ENCODE measurements around the gene RAP1B. TPM values are rescaled to one million over a fixed set of nuclear protein-coding genes. Genes with fewer than 3 reads are reported as not detected.
A peak's percentile ranks its signal among the peaks of the same experiment; 100 is the strongest.

Gene RAP1B
- total and polyA plus RNA-seq, 9 of the 15 experiments (the other 6 are each of a cell fraction or from before 2014, with no cell fraction given), result 107 to 309 (median 170) TPM

DNA sequence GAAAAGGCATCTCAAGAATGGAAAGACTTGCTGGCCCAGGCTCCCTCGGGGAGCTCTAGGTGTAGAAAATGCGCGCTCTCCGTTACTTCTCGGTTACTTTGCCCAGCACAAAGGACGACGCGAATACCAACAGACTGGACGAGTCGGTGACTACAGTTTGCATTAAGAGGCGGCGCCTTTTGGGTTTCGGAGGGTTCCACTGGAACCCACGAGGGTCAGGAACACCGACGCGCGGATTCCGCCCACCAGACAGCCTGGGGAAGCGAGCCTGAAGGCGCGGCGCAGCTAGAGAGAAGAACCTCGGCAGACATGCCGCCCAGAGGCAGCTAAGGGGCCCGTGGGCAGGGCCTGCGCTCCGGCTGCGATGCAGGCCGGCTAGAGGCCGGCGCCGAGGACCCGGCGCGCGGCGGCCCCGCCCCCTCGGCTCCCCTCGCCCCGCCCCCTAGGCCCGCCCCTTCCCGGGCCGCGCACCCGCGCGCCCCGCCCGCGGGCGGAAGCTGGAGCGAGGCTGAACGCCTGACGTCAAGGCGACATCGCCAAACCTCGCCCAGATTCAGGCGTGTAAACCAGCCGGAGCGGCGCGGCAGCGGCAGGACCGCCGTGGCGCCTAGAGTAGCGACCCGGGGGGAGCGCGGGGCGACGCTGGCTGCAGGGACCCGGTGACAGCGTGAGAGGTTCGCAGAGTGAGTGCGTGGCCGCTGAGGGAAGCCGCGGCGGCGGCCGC, at the start of gene RAP1B (continued):
- TF ChIP-seq YY1 (IDR thresholded peaks at IDR 0.05; ENCODE audit: borderline replicate concordance in 1 of 3, control insufficient read depth in 1 of 3, extremely low read depth in 1 of 3, insufficient read depth in 3 of 3, insufficient read length in 1 of 3, insufficient replicate concordance in 2 of 3, low read depth in 1 of 3, low read length in 2 of 3) (peak in 2 of 3 experiments; percentile 73 to 78), KHSRP (IDR thresholded peaks at IDR 0.05) (no peak), C11orf30 (IDR thresholded peaks at IDR 0.05; ENCODE audit: low read depth) (no peak), PPARD (CRISPR knock-in tag; IDR thresholded peaks at IDR 0.05) (no peak), HIVEP1 (CRISPR knock-in tag; IDR thresholded peaks at IDR 0.05) (no peak), HNRNPH1 (optimal IDR thresholded peaks at IDR 0.05; ENCODE audit: low read depth, low read length) (no peak), ZNF431 (CRISPR knock-in tag; IDR thresholded peaks at IDR 0.05) (no peak), ZBED1 (IDR thresholded peaks at IDR 0.05) (no peak), CHD4 (IDR thresholded peaks at IDR 0.05; ENCODE audit: insufficient read depth, insufficient replicate concordance, low read depth, low read length, poor library complexity, severe bottlenecking) (no peak), MCM3 (IDR thresholded peaks at IDR 0.05) (no peak), NFATC3 (IDR thresholded peaks at IDR 0.05) (0 out of 2 replicates have a peak, but pooled peaks have one; percentile 0), NR3C1 (CRISPR knock-in tag; IDR thresholded peaks at IDR 0.05) (no peak), POU5F1 (IDR thresholded peaks at IDR 0.05; ENCODE audit: borderline replicate concordance, low read depth, low read length, partially characterized antibody) (no peak), ZNF121 (CRISPR knock-in tag; conservative IDR thresholded peaks at IDR 0.05) (no peak), POLR2H (tag; IDR thresholded peaks at IDR 0.05; ENCODE audit: low read depth) (peak; percentile 89), NR1H2 (CRISPR knock-in tag; IDR thresholded peaks at IDR 0.05) (no peak), HEY1 (CRISPR knock-in tag; IDR thresholded peaks at IDR 0.05; ENCODE audit: borderline replicate concordance) (no peak), ZNF140 (CRISPR knock-in tag; IDR thresholded peaks at IDR 0.05) (no peak), ARHGAP35 (IDR thresholded peaks at IDR 0.05; ENCODE audit: partially characterized antibody) (no peak), SETDB1 (IDR thresholded peaks at IDR 0.05; ENCODE audit: low read length) (no peak), EP300 (IDR thresholded peaks at IDR 0.05; ENCODE audit: low read length) (no peak), RBFOX2 (IDR thresholded peaks at IDR 0.05; ENCODE audit: low read depth, low read length) (peak; percentile 91), CBX2 (IDR thresholded peaks at IDR 0.05; ENCODE audit: insufficient read depth, low read length, poor library complexity, severe bottlenecking) (no peak), HCFC1 (IDR thresholded peaks at IDR 0.05; ENCODE audit: low read depth, low read length) (peak; percentile 23; the same call in 1 of the 2 replicates), SREBF2 (CRISPR knock-in tag; IDR thresholded peaks at IDR 0.05) (no peak), TRIM24 (IDR thresholded peaks at IDR 0.05) (no peak)
- TF ChIP-seq, protein P1, sequence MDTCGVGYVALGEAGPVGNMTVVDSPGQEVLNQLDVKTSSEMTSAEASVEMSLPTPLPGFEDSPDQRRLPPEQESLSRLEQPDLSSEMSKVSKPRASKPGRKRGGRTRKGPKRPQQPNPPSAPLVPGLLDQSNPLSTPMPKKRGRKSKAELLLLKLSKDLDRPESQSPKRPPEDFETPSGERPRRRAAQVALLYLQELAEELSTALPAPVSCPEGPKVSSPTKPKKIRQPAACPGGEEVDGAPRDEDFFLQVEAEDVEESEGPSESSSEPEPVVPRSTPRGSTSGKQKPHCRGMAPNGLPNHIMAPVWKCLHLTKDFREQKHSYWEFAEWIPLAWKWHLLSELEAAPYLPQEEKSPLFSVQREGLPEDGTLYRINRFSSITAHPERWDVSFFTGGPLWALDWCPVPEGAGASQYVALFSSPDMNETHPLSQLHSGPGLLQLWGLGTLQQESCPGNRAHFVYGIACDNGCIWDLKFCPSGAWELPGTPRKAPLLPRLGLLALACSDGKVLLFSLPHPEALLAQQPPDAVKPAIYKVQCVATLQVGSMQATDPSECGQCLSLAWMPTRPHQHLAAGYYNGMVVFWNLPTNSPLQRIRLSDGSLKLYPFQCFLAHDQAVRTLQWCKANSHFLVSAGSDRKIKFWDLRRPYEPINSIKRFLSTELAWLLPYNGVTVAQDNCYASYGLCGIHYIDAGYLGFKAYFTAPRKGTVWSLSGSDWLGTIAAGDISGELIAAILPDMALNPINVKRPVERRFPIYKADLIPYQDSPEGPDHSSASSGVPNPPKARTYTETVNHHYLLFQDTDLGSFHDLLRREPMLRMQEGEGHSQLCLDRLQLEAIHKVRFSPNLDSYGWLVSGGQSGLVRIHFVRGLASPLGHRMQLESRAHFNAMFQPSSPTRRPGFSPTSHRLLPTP (IDR thresholded peaks at IDR 0.05; ENCODE audit: borderline replicate concordance, extremely low read depth, insufficient read length), result no peak

All from K562 (cell line).